Thyroid gland (tissue), 4 donors: ENCODE results near the gene FAM43A. TPM values are rescaled to one million over a fixed set of nuclear protein-coding genes. Genes with fewer than 3 reads are reported as not detected.

Experiments
- DNase-seq, 2 donors: peaks; one replicate each; pipeline ENCODE4 v3.0.0-alpha.2; 2019
- H3K27ac ChIP-seq, 3 donors: fragments of 200-600 bp; sonication (generic); 1 replicate in 2 of 3; 2 replicates in 1 of 3; pipeline ENCODE4 v1.5.1; 2016 to 2019; ENCODE audit warnings: mild to moderate bottlenecking in 1 of 3, moderate library complexity in 1 of 3
- H3K27me3 ChIP-seq: fragments of 200-600 bp; sonication (generic); one replicate; pipeline ENCODE4 v1.5.1; 2019
- H3K36me3 ChIP-seq, 2 donors: fragments of 200-600 bp; sonication (generic); one replicate each; pipeline ENCODE4 v1.5.1; 2016 to 2019
- H3K4me1 ChIP-seq, 2 donors: fragments of 200-600 bp; sonication (generic); one replicate each; pipeline ENCODE4 v1.5.1; 2017 to 2019
- H3K4me3 ChIP-seq, 3 donors: fragments of 200-600 bp; sonication (generic); replicated peaks in 1 of 3; 1 replicate in 2 of 3; 2 replicates in 1 of 3; pipeline ENCODE4 v1.5.1; 2016; ENCODE audit warnings: mild to moderate bottlenecking in 1 of 3
- H3K9me3 ChIP-seq: fragments of 200-600 bp; sonication (generic); one replicate; pipeline ENCODE4 v1.5.1; 2017
- CTCF ChIP-seq, 6 experiments: fragments of 200-600 bp in 3 of 6; fragments of 450-650 bp in 3 of 6; sonication (generic) in 3 of 6; IDR thresholded peaks; one replicate each; pipeline ENCODE4 v1.5.1; 2016 to 2019; ENCODE audit warnings: antibody characterized with exemption in 6 of 6, mild to moderate bottlenecking in 2 of 6, inconsistent platforms in 1 of 6, moderate library complexity in 1 of 6
- POLR2A ChIP-seq, 2 donors: fragments of 450-650 bp; IDR thresholded peaks; one replicate each; pipeline ENCODE4 v1.6.1; 2017; ENCODE audit warnings: antibody characterized with exemption in 2 of 2, mild to moderate bottlenecking in 2 of 2, moderate library complexity in 1 of 2
- WGBS, 2 donors: methylation state at CpG; one replicate each; pipeline ENCODE4 v1.1.5; 2017; 5-methylcytosine and 5-hydroxymethylcytosine counted together
- intact Hi-C: fragments of 100-400 bp; cut with DNase I; formaldehyde crosslinking; loops from one replicate; pipeline ENCODE4 v1.15.1; 2023
- total RNA-seq, 4 donors: library from RNA; depleted of rRNA; stranded (reverse); fragments of >200 nt; gene quantifications; one replicate each; pipeline ENCODE4 v1.2.3, GENCODE V29; 2016

The FAM43A gene
- total RNA-seq, 4 donors from 2014 or later = 16.8 to 33.9 (median 22.4) TPM

DNA sequence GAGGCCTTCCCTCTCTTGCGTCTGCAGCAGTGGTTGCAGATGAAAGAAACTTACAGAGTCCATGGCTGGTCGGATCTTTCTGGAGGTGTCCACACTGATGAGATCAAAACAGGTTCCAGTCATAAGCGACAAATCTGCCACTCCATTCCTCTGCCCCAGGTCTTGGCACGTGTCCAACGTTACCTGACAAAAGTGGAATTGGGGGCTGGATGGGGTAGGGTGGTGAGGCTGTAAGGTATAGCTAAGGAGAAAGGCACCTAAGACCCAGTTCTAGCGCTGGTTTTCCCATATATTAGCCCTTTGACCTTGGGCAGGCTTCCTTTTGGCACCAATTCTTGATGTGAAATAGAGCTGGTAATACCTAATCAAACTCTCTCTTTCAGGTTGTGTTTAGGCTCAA, 11.0 kb downstream of the FAM43A start:
- H3K27ac ChIP-seq = no peak overlapping the region
- TF ChIP-seq CTCF (IDR thresholded peaks at IDR 0.05) (no peak), POLR2A (IDR thresholded peaks at IDR 0.05) (no peak)
- H3K9me3 ChIP-seq = no peaks in the 10 kb centered on the region
- H3K4me1 ChIP-seq = peaks cover 2 to 6% of the 10 kb centered on the region in 2 donors
- no peaks in the 10 kb centered on the region for H3K36me3 ChIP-seq
- no peaks in the 10 kb centered on the region for H3K27me3 ChIP-seq
- intact Hi-C loops = no loop called here
- WGBS, 2 donors = 81% methylated on average over 4 to 6 of the region's 6 CpGs
- no peak for DNase-seq
- H3K4me3 ChIP-seq = no peak overlapping the region

- Histone ChIP-seq H3K27ac (no peak overlapping the region), H3K27me3 (no peaks in the 10 kb centered on the region), H3K4me1 (no peaks in the 10 kb centered on the region), H3K4me3 (no peak overlapping the region), H3K36me3 (no peaks in the 10 kb centered on the region), H3K9me3 (no peaks in the 10 kb centered on the region)
- no peak for TF ChIP-seq POLR2A (IDR thresholded peaks at IDR 0.05)
- TF ChIP-seq CTCF (IDR thresholded peaks at IDR 0.05) = no peak
- intact Hi-C loops = no loop called here
- 84 to 89% methylated on average over 9 of the region's 9 CpGs for WGBS, 2 donors
- no peak for DNase-seq
Observed at GRCh38 chr3:194702545-194702944, 16.9 kb downstream of the FAM43A start.

DNA sequence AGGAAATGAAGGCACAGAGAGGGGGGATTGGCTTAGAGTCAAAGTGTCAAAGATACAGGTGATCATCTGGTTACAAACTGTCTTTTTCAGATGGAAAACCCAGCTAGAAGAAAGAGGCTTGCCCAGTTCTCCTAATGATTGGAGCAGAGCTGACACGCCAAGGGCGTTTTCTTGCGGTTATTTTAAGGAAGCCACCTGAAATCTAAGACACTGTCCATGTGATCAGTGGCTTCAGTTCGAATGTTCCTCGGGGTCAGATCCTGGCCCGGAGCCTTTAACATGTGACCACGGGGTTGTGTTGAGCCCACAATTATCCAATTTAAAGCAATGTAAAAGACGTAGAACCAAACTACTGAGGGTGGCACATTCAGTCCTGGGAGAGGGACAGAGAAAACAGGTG, 19.5 kb downstream of the FAM43A start:
- Histone ChIP-seq H3K4me3 (no peak overlapping the region), H3K9me3 (no peaks in the 10 kb centered on the region), H3K4me1 (no peaks in the 10 kb centered on the region), H3K27ac (no peak overlapping the region), H3K27me3 (no peaks in the 10 kb centered on the region), H3K36me3 (no peaks in the 10 kb centered on the region)
- intact Hi-C loops = no loop called here
- TF ChIP-seq POLR2A (IDR thresholded peaks at IDR 0.05) (no peak), CTCF (IDR thresholded peaks at IDR 0.05) (no peak)
- WGBS, 2 donors = 78 to 93% methylated on average over 7 to 8 of the region's 8 CpGs
- no peak for DNase-seq

GRCh38 chr3:194705761-194706160, 20.1 kb downstream of the FAM43A start:
- WGBS, 2 donors = 87 to 89% methylated on average over 10 to 11 of the region's 11 CpGs
- intact Hi-C loops = no loop called here
- Histone ChIP-seq H3K36me3 (no peaks in the 10 kb centered on the region), H3K4me3 (no peak overlapping the region), H3K27ac (no peak overlapping the region), H3K4me1 (no peaks in the 10 kb centered on the region), H3K9me3 (no peaks in the 10 kb centered on the region), H3K27me3 (no peaks in the 10 kb centered on the region)
- DNase-seq = no peak
- TF ChIP-seq CTCF (IDR thresholded peaks at IDR 0.05) (no peak), POLR2A (IDR thresholded peaks at IDR 0.05) (no peak)

DNA sequence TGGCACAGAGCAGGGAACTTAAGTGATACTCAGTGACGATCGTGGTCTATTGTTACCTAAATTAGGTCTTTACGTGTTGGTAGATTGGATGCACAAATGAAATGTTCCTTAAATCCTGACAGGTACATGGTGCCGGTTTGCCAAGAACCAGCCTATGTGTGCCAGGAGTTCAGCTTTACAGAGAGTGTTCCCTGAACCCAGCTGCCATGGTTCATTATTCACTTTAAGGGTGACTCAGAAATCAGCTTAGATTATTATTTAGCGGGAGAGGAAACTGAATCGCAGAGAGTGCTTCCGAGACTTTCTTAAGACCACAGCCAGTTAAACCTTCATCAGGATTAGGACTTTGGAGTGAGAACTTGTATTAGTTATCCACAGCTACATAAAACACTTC, 21.5 kb downstream of the FAM43A start:
- peaks cover 8% of the 10 kb centered on the region in 2 donors for H3K4me1 ChIP-seq
- DNase-seq = no peak
- no peaks in the 10 kb centered on the region for H3K36me3 ChIP-seq
- WGBS, 2 donors = 91% methylated on average over 7 of the region's 7 CpGs
- H3K4me3 ChIP-seq = no peak overlapping the region
- no peak overlapping the region for H3K27ac ChIP-seq
- TF ChIP-seq POLR2A (IDR thresholded peaks at IDR 0.05) (no peak), CTCF (IDR thresholded peaks at IDR 0.05) (no peak)
- H3K27me3 ChIP-seq = no peaks in the 10 kb centered on the region
- H3K9me3 ChIP-seq = no peaks in the 10 kb centered on the region
- intact Hi-C loops = no loop called here
